AG04449 (cell line): ENCODE measurements around the gene COL23A1.

Source experiments
- CTCF ChIA-PET: fragments of 350-600 bp; formaldehyde crosslinking; extraction: SDS; loops from one replicate; lab custom pipeline; 2021; ENCODE audit warnings: antibody characterized with exemption; lab: Yijun Ruan, JAX
- POLR2A ChIA-PET: fragments of 400-600, 350-600 bp; formaldehyde crosslinking; extraction: SDS; loops from one replicate; lab custom pipeline; 2020; ENCODE audit warnings: antibody characterized with exemption, inconsistent platforms; lab: Yijun Ruan, JAX
- DNase-seq: peaks from one replicate; pipeline ENCODE4 v3.0.0-alpha.2; 2010; ENCODE audit warnings: low read depth, low spot score
- H3K4me3 ChIP-seq: 2 replicates; pipeline ENCODE4 v1.5.1; 2011; ENCODE audit warnings: low read depth, mild to moderate bottlenecking, control low read depth, low read length
- TF ChIP-seq, protein P1 (sequence below): IDR thresholded peaks from one replicate; pipeline ENCODE4 v1.5.1; 2011; ENCODE audit warnings: mild to moderate bottlenecking, moderate library complexity, low read length, control low read depth, inconsistent platforms; ENCODE audit not compliant: insufficient read depth; ENCODE audit errors: missing control alignments

COL23A1 gene

DNA sequence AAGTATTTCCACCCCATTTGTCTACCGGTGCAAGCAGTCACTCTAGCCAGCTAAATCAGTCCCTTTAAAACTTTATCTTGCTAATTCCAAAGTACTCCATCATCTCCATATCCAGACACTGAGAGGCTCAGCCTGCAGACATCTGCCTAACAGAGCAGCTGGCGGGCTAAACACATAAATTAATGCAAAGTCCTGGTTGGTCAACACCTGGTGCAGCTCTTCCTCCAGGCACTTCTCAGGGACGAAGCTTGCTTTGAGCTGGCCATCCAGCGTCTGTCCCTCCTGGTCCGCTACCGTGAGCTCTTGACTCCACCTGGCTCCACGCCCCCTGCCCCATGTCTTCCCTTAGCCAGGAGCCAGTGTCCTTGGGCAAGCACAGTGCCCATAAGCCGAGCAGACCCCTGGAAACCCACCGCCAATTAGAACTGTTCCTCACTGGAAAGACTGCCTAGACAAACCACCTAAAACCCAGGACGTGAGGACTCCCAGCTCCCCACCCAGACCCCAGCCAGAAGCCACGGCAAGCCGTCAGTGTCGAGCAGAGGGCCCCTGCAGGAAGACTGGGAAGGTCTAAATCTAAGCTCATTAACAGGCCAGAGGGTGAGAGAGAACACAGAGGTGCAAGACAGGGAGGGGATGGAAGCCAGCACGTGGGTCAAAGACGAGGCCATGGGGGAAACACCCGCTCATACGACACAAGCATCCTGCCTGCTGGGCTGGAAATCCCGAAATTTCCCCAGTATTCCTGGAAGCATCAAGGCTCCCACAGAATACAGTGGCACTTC lies 120.0 kb downstream of the COL23A1 start:
- no peak overlapping the region for H3K4me3 ChIP-seq
- no peak for DNase-seq
- ChIA-PET CTCF (no interaction called here), POLR2A (no interaction called here)
- TF ChIP-seq, protein P1, sequence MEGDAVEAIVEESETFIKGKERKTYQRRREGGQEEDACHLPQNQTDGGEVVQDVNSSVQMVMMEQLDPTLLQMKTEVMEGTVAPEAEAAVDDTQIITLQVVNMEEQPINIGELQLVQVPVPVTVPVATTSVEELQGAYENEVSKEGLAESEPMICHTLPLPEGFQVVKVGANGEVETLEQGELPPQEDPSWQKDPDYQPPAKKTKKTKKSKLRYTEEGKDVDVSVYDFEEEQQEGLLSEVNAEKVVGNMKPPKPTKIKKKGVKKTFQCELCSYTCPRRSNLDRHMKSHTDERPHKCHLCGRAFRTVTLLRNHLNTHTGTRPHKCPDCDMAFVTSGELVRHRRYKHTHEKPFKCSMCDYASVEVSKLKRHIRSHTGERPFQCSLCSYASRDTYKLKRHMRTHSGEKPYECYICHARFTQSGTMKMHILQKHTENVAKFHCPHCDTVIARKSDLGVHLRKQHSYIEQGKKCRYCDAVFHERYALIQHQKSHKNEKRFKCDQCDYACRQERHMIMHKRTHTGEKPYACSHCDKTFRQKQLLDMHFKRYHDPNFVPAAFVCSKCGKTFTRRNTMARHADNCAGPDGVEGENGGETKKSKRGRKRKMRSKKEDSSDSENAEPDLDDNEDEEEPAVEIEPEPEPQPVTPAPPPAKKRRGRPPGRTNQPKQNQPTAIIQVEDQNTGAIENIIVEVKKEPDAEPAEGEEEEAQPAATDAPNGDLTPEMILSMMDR = no peak

DNA sequence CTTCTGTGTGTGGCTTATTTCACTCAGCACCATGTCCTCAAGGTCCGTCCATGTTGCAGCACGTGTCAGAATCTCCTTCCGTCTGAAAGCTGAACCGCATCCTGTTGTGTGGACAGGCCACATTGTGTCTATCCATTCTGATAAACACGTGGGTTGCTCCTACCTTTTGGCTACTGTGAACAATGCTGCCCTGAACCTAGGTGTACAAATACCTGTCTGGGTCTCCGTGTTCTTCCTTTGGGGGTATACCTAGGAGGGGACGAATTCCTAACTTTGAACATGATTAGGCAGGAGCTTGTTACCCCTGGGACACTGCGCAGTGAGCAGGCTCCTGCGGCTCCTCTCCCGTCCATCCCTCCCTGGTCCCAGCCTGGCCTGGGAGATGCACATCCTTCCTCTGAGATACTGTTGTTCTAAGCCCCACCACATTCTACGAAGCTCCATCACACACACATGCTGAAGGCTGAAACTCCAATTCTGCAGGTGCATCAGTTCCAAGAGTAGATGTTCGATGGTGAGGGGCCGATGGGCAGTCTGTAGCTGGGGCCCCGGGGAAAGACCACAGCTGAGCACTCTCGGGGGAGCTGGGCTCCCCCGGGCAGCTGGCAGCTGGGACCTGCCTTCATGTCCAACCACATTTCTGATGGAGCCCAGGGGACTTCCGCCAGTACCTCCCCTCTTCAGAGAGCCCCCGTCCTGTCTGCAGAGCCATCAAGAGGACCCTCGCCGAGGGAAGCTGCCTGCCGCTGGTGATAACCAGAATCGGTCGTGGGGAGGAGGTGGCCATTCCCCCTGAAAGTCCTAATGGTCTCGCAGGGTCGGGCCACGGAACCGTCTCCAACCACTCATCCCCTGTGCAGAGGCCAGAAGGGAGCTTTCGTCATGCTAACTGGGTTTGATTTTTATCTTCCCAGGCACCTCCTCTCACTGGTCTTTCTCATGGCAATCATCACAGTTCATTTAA lies 120.9 kb downstream of the COL23A1 start:
- H3K4me3 ChIP-seq = no peak overlapping the region
- TF ChIP-seq, protein P1 = no peak
- ChIA-PET CTCF (no interaction called here), POLR2A (no interaction called here)
- DNase-seq = no peak

DNA sequence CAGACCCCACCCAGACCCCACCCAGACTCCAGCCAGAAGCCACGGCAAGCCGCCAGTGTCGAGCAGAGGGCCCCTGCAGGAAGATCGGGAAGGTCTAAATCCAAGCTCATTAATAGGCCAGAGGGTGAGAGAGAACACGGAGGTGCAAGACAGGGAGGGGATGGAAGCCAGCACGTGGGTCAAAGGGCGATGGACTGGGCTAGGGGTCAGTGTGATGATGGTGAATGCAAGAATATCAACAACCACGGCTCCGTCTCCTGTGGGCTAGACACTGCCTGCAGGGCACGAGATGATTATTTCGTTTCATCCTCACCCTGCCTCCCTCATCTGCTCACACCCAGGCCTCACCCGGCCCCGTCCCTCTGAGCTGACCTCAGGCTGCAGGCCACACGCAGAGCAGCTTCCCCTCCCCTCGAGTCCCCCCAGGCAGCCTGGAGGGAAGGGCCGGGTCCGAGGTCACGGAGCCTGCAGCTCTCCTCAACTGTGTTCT lies 122.0 kb downstream of the COL23A1 start:
- TF ChIP-seq, protein P1 = no peak
- CTCF ChIA-PET = no interaction called here
- POLR2A ChIA-PET = no interaction called here
- no peak for DNase-seq
- no peak overlapping the region for H3K4me3 ChIP-seq

- ChIA-PET POLR2A (no interaction called here), CTCF (no interaction called here)
- H3K4me3 ChIP-seq = no peak overlapping the region
- no peak for DNase-seq
- TF ChIP-seq, protein P1 = no peak
Observed at GRCh38 chr5:178467568-178468195, 122.5 kb downstream of the COL23A1 start.

DNA sequence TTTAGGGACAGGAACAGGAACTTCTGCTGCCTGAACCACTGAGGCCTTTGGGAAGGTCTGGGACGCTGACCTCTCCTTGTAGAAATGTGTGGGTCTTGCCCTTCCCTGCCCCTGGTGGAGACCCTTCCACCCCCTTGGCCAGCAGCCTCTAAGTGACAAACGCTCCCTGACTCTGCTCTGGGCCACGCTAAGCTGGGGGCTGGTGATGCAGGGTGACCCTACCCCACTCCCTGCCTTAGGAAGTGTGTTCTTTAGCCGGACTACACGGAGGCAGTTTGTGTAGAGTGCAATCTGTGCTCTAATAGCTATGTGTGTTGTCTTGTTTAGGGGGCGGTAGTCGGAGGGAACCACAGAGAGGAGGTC lies 123.0 kb downstream of the COL23A1 start:
- no peak for DNase-seq
- CTCF ChIA-PET = no interaction called here
- no peak overlapping the region for H3K4me3 ChIP-seq
- POLR2A ChIA-PET = no interaction called here
- TF ChIP-seq, protein P1 = no peak
